MCF 10A (cell line): ENCODE measurements around the gene TMEM107. TPM values are rescaled to one million over a fixed set of nuclear protein-coding genes. Genes with fewer than 3 reads are reported as not detected.

ENCODE experiments used
- BruUV-seq: library from RNA; stranded (reverse); fragments of 400-500 nt; replicated peaks from 2 replicates; lab custom pipeline; 2021; lab: Mats Ljungman, UMichigan
- CTCF ChIA-PET: fragments of 300-600 bp; sonication (Branson Sonifier 250); formaldehyde crosslinking; extraction: SDS; loops from one replicate; lab custom pipeline; 2021; ENCODE audit warnings: antibody characterized with exemption, inconsistent platforms; lab: Yijun Ruan, JAX
- POLR2A ChIA-PET: fragments of 300-600, 350-650 bp; sonication (Branson Sonifier 250); formaldehyde crosslinking; extraction: SDS; loops from one replicate; lab custom pipeline; 2020; ENCODE audit warnings: antibody characterized with exemption, inconsistent platforms; lab: Yijun Ruan, JAX
- DNase-seq: peaks from one replicate; pipeline ENCODE4 v3.0.0-alpha.2; 2018; ENCODE audit not compliant: unreplicated experiment
- H3K27ac Mint-ChIP-seq: one replicate; pipeline ENCODE4 v1.8.0; 2022; ENCODE audit warnings: mild to moderate bottlenecking, low read depth, mixed read lengths; ENCODE audit not compliant: unreplicated experiment
- H3K27me3 Mint-ChIP-seq: one replicate; pipeline ENCODE4 v1.8.0; 2022; ENCODE audit warnings: mixed read lengths; ENCODE audit not compliant: insufficient read depth, unreplicated experiment
- H3K36me3 Mint-ChIP-seq: one replicate; pipeline ENCODE4 v1.8.0; 2022; ENCODE audit warnings: mild to moderate bottlenecking, moderate library complexity, mixed read lengths; ENCODE audit not compliant: insufficient read depth, unreplicated experiment
- H3K4me1 Mint-ChIP-seq: one replicate; pipeline ENCODE4 v1.8.0; 2022; ENCODE audit warnings: mixed read lengths; ENCODE audit not compliant: insufficient read depth, unreplicated experiment
- H3K4me3 Mint-ChIP-seq: one replicate; pipeline ENCODE4 v1.8.0; 2022; ENCODE audit warnings: mild to moderate bottlenecking, moderate library complexity, mixed read lengths; ENCODE audit not compliant: unreplicated experiment
- H3K9me3 Mint-ChIP-seq: one replicate; pipeline ENCODE4 v1.8.0; 2022; ENCODE audit warnings: mixed read lengths; ENCODE audit not compliant: unreplicated experiment
- CTCF ChIP-seq: fragments of 200-600 bp; IDR thresholded peaks from one replicate; pipeline ENCODE4 v1.8.0; 2022; ENCODE audit warnings: antibody characterized with exemption, mild to moderate bottlenecking; ENCODE audit not compliant: unreplicated experiment
- intact Hi-C: fragments of 100-400 bp; cut with micrococcal nuclease; formaldehyde crosslinking; loops from 2 replicates; pipeline ENCODE4 v1.14.1; 2022
- total RNA-seq: library from RNA; stranded (reverse); gene quantifications from 2 replicates; pipeline ENCODE4 v1.2.3, GENCODE V29; 2022

Gene TMEM107
- total RNA-seq, 1 experiment from 2014 or later: 8.4 TPM

GRCh38 chr17:8143581-8144400 lies 32.4 kb downstream of the TMEM107 start:
- BruUV-seq: no TSS peak
- TF ChIP-seq CTCF: no peak
- ChIA-PET POLR2A (interaction anchor here (1.0 to 19.5 kb wide), 2 partner anchors 10 to 21 kb away, joined by 4 to 429 read pairs; partner anchors contain the start of gene PER1), CTCF (no interaction called here)
- no peak for DNase-seq
- Mint-ChIP-seq H3K27ac (peak overlapping the region; percentile 35), H3K27me3 (no peaks in the 10 kb centered on the region), H3K4me1 (peaks cover 17% of the 10 kb centered on the region), H3K36me3 (no peaks in the 10 kb centered on the region), H3K4me3 (no peak overlapping the region), H3K9me3 (no peaks in the 10 kb centered on the region)
- intact Hi-C loops: no loop called here

GRCh38 chr17:8142887-8143580 lies 33.1 kb downstream of the TMEM107 start:
- H3K9me3 Mint-ChIP-seq: no peaks in the 10 kb centered on the region
- no peak for DNase-seq
- no peak overlapping the region for H3K27ac Mint-ChIP-seq
- no peaks in the 10 kb centered on the region for H3K36me3 Mint-ChIP-seq
- no peak overlapping the region for H3K4me3 Mint-ChIP-seq
- POLR2A ChIA-PET: interaction anchor here (19.5 kb wide), 1 partner anchor 11 kb away, joined by 429 read pairs; the partner anchor contains the start of gene PER1
- no TSS peak for BruUV-seq
- TF ChIP-seq CTCF: no peak
- intact Hi-C loops: no loop called here
- CTCF ChIA-PET: interaction anchor here (0.8 to 1.1 kb wide), 2 partner anchors 11 to 24 kb away, joined by 3 to 4 read pairs; no protein-coding TSS in a partner anchor
- peaks cover 17% of the 10 kb centered on the region for H3K4me1 Mint-ChIP-seq
- H3K27me3 Mint-ChIP-seq: no peaks in the 10 kb centered on the region

GRCh38 chr17:8142158-8142886 lies 33.9 kb downstream of the TMEM107 start:
- intact Hi-C loops: no loop called here
- ChIA-PET POLR2A (interaction anchor here (0.6 to 19.5 kb wide), 2 partner anchors 12 to 35 kb away, joined by 3 to 429 read pairs; partner anchors contain the start of gene PER1), CTCF (interaction anchor here (0.8 to 5.9 kb wide), 3 partner anchors 11 to 24 kb away, joined by 3 to 59 read pairs (median 4); no protein-coding TSS in a partner anchor)
- no peak overlapping the region for H3K27ac Mint-ChIP-seq
- H3K36me3 Mint-ChIP-seq: no peaks in the 10 kb centered on the region
- no peak for TF ChIP-seq CTCF
- no peaks in the 10 kb centered on the region for H3K27me3 Mint-ChIP-seq
- DNase-seq: no peak
- H3K4me3 Mint-ChIP-seq: no peak overlapping the region
- no peaks in the 10 kb centered on the region for H3K9me3 Mint-ChIP-seq
- peaks cover 17% of the 10 kb centered on the region for H3K4me1 Mint-ChIP-seq
- BruUV-seq: no TSS peak
